Measurements from ENCODE around the gene SEMA4A.

SEMA4A gene

DNA sequence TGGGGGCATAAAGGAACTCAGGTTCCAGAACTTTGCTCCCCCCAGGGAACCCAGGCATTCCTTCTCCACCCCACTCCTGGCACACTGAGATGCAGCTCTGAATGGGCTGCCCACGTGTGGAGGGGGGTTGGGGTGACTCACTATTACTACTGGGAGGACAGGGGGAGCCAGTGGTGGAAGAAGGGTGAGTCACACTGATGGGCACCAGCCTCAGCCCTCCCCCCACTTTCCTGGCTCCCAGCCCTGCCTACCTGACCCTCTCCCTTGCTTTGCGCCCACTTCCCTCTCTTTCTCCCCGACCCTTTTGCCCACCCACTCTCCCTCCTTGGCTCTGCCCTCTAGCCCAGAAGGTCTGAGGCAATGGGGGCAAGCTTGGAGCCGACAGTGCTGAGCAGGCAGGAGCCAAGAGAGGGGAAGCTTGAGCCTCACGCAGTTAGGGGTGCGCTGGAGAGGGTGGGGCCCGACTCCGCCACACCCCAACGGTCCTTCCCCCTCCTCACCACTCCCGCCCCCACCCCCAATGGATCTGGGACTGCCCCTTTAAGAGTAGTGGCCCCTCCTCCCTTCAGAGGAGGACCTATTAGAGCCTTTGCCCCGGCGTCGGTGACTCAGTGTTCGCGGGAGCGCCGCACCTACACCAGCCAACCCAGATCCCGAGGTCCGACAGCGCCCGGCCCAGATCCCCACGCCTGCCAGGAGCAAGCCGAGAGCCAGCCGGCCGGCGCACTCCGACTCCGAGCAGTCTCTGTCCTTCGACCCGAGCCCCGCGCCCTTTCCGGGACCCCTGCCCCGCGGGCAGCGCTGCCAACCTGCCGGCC is 39.1 kb upstream of the SEMA4A start, which contains the start of gene LMNA:
TSS of gene LMNA (plus strand) at position 611 of the 818 bp plus-strand sequence. CDS start 208 bp downstream, outside the sequence.
- peak; percentile 91; the same call in 1 of the 2 replicates for TF ChIP-seq SIN3A (IDR thresholded peaks at IDR 0.05; ENCODE audit: borderline replicate concordance, insufficient read depth, low read length)
- peak; percentile 97 for TF ChIP-seq TAF1 (IDR thresholded peaks at IDR 0.05; ENCODE audit: borderline replicate concordance, insufficient read depth, low read length)
- TF ChIP-seq REST (IDR thresholded peaks at IDR 0.05; ENCODE audit: insufficient read depth in 1 of 2, low read depth in 2 of 2, low read length in 2 of 2) = peak; percentile 14 to 63; a peak in 1 of 4 replicates
- TF ChIP-seq POLR2AphosphoS5 (IDR thresholded peaks at IDR 0.05; ENCODE audit: low read depth, low read length) = peak; percentile 96
- no peak for TF ChIP-seq FOXP2 (optimal IDR thresholded peaks at IDR 0.05; ENCODE audit: borderline replicate concordance, extremely low read depth, extremely low read length, insufficient read depth)

DNA sequence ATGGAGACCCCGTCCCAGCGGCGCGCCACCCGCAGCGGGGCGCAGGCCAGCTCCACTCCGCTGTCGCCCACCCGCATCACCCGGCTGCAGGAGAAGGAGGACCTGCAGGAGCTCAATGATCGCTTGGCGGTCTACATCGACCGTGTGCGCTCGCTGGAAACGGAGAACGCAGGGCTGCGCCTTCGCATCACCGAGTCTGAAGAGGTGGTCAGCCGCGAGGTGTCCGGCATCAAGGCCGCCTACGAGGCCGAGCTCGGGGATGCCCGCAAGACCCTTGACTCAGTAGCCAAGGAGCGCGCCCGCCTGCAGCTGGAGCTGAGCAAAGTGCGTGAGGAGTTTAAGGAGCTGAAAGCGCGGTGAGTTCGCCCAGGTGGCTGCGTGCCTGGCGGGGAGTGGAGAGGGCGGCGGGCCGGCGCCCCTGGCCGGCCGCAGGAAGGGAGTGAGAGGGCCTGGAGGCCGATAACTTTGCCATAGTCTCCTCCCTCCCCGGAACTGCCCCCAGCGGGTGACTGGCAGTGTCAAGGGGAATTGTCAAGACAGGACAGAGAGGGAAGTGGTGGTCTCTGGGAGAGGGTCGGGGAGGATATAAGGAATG is 38.4 kb upstream of the SEMA4A start:
- 0 out of 4 replicates have a peak, but pooled peaks of 1 of the 2 experiments have one; percentile 12 for TF ChIP-seq REST (IDR thresholded peaks at IDR 0.05; ENCODE audit: insufficient read depth in 1 of 2, low read depth in 2 of 2, low read length in 2 of 2)
- TF ChIP-seq FOXP2 (optimal IDR thresholded peaks at IDR 0.05; ENCODE audit: borderline replicate concordance, extremely low read depth, extremely low read length, insufficient read depth) = no peak
- TF ChIP-seq SIN3A (IDR thresholded peaks at IDR 0.05; ENCODE audit: borderline replicate concordance, insufficient read depth, low read length) = peak; percentile 74; the same call in 1 of the 2 replicates

DNA sequence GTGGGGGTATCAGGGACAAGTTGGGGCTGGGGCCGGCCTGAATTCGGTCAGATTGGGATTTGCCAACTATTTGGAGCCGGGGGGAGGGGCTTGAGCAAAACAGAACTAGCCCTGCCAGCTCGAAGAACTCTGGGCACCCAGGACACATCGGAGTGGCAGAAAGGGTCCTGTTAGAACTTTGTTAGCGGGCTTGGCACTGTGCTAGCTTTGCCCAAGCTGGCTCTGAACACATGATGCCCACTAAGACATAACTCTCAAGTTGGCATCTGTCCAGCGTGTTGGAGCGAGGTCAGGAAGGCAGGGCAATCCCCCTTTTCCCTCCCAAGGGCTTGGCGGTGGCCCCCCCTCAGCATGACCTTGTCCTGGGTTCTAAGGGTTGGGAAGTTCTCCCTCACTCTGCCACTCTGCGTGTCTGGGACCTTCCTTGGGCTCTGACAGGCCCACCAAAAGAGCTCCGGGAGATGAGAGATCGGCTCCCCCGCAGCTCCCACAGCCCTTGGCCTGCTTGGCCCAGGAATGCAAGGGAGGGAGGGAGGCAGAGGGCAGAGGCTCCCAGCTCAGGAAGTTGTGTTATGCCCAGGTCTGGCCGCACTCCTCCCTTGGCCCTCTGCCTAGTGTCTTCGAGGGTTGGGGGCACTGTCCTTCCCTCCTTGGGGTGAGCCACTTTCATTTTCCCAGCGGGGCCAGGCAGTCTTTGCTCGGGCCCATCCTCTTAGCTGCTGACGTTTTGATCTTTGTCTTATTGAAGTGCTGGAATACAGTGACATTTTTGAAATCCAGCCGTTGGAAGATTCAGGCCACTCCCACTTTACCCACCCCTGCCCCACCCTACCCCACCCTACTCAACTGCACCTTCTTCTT is 37.6 kb upstream of the SEMA4A start:
- no peak for TF ChIP-seq REST (IDR thresholded peaks at IDR 0.05; ENCODE audit: insufficient read depth in 1 of 2, low read depth in 2 of 2, low read length in 2 of 2)
- TF ChIP-seq FOXP2 (optimal IDR thresholded peaks at IDR 0.05; ENCODE audit: borderline replicate concordance, extremely low read depth, extremely low read length, insufficient read depth) = no peak
- TF ChIP-seq POLR2AphosphoS5 (IDR thresholded peaks at IDR 0.05; ENCODE audit: low read depth, low read length) = peak; percentile 33; the same call in 1 of the 2 replicates
- no peak for TF ChIP-seq TAF1 (IDR thresholded peaks at IDR 0.05; ENCODE audit: borderline replicate concordance, insufficient read depth, low read length)

DNA sequence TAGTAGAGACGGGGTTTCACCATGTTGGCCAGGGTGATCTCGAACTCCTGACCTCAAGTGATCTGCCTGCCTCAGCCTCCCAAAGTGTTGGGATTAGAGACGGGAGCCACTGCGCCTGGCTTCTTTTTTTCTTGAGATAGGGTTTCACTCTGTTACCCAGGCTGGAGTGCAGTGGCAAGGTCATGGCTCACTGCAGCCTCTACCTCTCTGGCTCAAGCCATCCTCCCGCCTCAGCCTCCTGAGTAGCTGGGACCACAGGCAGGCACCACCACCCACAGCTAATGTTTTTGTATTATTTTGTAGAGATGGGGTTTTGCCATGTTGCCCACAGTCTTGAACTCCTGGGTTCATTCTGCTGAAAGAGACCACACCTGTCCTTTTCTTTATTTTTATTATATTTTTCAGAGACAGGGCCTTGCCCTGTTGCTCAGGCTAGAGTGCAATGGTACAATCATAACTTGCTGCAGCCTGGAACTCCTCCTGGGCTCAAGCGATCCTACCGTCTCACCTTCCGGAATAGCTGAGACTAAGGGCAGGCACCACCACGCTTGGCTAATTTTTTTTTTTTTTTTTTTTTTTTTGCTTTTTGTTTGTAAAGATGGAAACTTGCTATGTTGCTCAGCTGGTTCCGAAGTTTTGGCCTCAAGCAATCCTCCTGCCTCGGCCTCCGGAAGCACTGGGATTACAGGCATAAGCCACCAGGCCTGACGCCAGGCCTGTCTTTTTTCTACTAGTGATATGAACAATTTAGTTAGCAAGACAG is 35.8 kb upstream of the SEMA4A start:
- TF ChIP-seq FOXP2 (optimal IDR thresholded peaks at IDR 0.05; ENCODE audit: borderline replicate concordance, extremely low read depth, extremely low read length, insufficient read depth) = no peak
- no peak for TF ChIP-seq REST (IDR thresholded peaks at IDR 0.05; ENCODE audit: insufficient read depth in 1 of 2, low read depth in 2 of 2, low read length in 2 of 2)
- no peak for TF ChIP-seq POLR2AphosphoS5 (IDR thresholded peaks at IDR 0.05; ENCODE audit: low read depth, low read length)

Data from PFSK-1 (cell line).